GM19397 (cell line): Measurements from ENCODE around the gene AGAP1.
A peak's percentile ranks its signal among the peaks of the same experiment; 100 is the strongest.

Experiments used
- ATAC-seq: cut with Tn5 transposase; IDR thresholded peaks from one replicate; pipeline ENCODE4 v1.9.1; 2021; ENCODE audit warnings: mild to moderate bottlenecking, moderate library complexity; ENCODE audit not compliant: unreplicated experiment

Gene AGAP1

DNA sequence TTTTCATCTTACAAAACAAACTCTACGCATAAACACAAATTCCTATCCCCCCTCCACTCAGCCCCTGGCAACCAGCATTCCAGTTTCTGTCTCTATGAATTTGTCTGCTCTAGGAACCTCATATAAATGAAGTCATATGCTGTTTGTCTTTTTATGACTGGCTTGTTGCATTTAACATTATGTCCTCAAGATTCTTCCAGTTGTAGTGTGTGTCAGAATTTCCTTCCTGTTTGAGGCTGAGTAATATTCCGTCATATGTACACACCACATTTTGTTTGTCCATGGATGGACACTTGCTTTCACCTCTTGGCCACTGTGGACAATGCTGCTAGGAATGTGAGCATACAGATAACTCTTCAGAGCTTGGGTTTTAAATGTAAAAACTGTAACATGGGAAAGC lies 402.2 kb downstream of the AGAP1 start:
- no peak for ATAC-seq

DNA sequence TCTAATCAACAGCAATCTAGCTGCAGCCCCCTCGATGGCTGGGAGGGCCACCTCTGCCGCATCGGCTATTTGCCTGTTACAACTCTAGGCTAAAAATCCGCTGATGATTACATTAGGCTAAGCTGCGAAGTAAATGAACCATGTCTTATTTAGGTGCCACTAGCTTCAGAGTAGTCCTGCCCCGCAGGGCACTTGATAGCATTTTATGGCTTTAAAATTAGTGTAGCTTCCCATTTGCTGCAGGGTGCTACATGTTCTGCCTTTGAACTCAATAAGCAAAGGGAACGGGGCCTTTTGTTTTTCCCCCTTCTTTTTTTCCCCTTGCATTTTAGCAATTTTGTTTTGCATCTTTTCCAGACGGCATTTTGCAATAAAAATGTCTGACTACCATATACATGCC lies 404.1 kb downstream of the AGAP1 start:
- ATAC-seq, result no peak

DNA sequence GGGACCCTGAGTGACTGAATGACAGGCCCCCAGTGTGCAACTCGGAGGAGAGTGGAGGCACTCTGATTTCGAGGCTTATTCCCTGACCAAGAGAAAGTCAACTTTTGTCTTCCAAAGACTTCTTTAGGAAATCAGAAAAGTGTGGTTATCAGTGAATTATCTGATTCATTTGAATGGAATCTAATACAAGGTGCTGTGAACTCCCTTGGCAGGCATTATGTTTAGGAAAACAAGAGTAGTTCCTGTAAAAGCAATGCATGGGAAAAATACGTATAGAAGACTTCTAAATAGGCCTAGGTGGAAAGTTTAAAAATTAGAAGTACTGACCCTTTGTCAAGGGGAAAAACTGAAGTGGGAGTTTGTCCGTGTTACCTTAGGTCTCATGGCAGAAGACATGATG lies 404.9 kb downstream of the AGAP1 start:
- ATAC-seq, result no peak

DNA sequence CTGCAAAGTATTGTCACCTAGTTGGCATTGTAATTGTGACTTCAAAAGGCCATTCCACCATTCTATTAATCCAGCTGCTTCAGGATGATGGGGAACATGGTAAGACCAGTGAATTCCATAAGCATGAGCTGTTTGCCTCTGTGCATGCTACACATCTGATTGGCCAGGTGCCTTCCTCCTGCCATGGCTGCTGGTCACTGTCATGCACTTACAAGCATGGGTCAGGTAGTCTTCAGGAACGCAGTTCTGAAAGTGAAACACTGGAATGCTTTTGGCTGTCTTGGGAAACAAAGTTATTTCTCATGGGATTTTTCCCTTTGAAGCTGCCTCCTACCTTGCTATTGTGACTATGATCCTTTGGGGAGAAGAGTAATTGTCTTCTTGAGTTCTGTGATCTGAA lies 406.8 kb downstream of the AGAP1 start:
- no peak for ATAC-seq

DNA sequence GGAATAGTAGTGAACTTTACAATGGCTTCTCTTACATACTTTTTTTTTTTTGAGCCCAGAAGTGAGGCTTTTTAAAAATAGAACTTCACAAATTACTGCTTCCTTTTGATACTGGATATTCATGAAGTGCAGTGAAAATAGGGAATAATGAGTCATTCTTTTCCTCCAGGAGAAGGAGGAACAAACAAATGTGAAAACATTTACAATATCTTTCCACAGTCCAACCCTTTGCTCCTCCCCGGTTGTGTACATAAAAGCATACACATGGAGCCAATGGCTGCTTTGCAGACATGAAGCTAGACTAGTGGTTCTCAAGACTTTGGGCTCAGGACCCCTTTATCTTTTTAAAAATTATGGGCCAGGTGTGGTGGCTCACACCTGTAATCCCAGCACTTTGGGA lies 407.4 kb downstream of the AGAP1 start:
- ATAC-seq, result no peak

DNA sequence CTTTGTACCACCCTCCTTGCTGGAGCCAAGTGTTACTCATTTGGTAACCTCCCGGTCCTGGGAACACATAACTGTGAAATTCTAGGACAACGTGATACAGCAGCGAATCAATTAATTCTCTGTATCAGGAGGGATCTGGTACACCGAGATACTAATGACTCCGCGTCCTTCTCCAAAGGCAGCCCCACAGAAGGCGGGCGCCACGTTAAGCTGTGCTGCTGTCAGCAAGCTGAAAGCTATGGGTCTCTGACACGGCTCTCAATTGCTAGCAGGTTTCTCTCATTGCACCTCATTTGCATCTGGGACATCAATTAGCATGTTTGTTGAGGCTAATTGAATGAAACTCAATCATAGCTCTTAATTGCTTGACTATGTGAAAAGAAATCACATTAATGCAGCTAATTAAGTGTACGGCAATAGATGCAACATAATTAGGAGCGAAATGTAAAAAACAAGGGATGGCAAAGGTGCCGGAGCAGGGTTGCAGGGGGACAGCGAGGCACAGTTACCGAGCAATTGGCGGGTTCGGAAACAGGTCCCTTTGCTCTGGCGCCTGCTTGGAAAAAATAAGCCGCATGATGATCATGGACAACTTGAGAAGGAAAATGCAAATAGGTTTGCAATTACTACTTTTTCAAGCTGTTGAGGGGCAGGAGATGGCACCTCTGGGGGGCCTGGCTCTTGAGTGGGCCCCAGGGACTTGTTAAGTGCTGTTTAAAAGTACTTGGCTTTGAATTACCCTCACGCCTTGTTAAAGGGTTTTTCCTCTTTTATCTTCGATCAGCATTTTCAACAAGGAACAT lies 410.1 kb downstream of the AGAP1 start:
- no peak for ATAC-seq

DNA sequence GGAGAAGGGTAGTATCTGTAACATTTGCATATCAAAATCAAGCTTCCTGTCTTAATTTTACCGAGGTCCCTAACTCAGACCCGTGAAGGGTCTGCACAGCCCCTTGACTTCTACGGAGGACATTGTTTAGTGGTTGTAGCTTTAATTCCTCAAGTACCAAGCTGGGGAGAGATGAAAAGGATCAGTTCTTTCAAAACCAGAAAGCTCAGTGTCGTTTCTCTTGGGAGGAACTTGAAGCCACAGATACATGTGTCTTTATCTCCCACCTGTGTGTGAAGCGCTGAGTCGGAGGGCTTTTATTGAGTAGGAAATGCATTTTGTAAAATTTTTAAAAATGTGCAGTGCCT lies 410.7 kb downstream of the AGAP1 start:
- ATAC-seq, result no peak

DNA sequence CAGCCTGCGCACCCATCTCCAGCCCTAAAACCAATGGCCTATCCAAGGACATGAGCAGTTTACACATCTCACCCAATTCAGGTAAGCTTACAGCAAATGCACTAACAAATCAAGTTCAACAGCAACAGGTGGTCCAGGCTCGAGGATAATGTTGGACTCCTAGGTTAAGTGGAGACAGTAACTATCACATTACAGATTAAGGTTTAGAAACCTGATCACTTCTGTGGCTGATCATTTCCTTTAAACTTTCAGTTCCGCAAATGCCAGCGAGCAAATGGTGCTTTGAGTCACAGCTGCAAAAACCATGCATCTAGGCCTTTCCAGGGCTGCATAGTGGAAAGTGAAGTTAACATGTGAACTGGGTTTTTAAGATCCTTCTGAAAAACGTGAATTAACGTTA lies 415.0 kb downstream of the AGAP1 start:
- ATAC-seq, result peak; percentile 81

DNA sequence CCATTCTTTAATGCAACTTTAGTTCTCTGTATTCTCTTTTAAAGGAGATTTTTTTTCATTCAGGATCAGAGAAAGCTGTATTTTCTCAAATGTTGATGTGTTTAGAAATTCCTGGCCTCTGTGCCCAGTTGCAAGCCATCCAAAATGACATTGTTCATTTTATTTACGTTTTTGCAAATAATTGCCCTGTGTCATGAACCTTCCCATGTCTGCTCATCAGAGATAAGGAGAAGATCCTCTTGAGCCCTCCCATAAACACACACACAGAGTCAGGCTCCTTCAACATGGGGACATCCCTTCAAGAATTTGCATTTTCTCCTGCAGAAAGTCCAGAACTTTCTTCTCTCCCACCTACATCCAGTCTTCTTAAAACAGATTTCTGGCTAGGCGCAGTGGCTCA lies 415.5 kb downstream of the AGAP1 start:
- ATAC-seq, result no peak

DNA sequence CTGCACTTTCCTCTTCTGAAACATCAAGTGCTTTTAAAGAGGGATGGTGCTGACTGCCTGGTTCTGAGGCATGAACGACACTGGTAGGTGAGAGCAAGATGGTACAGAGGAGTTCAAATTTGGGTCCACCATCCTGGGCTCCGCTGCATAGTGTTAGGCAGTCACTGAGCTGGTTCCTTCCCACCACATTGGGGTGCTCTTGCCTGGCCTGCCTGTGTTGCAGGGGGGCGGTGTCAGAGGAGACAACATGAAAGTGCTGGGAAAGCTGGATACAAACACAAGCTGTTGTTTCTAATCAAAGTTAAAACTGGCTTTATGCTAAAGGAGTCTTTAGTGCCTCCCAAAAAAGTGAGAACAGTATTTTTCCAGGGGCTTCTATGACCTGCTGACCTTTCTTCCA lies 416.2 kb downstream of the AGAP1 start:
- no peak for ATAC-seq

DNA sequence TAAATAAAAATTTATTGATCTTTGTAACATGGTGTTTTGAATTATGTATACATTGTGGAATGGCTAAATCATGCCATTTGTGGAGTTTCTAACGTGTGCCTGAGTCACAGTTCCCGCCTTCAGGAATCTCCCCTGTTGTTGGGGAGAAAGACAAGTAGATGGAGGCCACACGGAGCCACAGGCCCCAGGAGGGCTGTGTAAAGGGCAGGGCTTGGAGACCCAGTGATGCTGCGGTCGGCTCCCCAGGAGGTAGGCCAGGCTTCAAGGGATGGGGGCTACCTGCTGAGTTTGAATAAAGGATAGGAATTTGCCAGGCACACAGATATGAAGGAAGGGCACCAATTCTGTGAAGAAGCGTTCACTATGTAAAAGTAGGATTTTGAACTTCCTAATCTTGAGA lies 417.3 kb downstream of the AGAP1 start:
- no peak for ATAC-seq

DNA sequence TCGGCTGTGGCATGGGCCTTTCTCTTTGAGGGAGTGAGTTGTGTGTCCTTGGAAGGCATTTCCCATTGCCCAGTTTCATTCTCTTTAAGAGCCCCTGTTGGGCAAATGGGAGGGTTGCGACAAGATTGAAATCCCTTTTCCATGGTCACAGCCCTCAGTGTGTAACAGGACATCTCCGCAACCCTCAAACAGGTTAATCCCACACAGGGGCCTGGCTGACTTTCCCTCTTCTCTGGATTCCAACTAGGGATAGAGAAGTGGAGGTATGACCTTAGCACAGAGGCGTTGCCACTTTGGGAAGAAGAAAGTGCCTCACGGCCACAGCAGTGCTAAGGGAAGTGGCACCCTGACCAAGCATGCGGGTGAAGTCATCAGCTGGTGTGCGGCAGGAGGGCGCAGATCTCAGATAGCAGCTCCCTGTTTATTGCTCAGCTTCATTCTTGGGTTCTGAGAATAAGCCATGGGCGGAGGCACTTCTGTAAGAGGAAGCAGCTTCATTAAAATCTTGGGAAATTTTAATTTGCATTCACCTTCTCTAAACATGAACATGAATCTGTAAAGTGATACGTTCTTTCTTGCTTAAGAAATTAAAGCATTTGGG lies 417.9 kb downstream of the AGAP1 start:
- no peak for ATAC-seq

DNA sequence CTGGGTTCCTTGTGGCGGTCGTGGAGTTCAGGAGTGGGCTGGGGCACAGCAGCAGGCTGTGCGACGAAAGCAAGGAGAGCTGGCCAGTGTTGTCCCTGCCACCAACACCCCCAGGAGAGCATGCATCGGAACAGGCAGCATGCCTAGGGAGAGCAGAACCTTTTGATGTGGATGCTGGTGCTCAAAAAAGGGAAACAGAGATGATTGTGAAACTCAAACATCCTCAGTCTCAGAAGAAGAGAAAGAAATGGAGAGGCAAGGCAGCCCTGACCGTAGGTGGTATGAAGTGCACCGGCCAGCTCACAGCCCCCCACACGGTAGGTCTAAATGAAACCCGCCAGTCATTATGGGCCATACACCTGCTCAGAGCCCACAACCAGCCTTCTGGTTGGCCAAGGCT lies 420.9 kb downstream of the AGAP1 start:
- ATAC-seq, result no peak

DNA sequence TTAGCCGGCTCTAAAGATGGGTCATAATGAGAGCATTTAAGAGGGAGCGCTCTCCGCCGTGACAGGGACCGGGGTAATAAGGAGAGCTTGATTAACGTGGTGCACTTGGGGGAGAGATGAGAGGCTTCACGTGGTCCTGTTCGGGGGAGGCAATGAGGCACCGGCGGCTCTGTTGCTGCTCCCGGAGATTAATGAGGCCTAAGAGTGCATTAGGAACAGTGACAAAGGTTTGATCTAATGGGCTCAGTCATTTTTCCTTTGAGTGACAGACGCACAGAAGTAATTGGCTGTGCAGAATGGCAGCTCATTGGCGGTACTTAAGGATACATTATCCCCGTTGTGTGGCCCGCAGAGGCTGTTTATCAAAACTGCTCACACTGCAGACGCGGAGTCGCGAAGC lies 423.7 kb downstream of the AGAP1 start:
- no peak for ATAC-seq

DNA sequence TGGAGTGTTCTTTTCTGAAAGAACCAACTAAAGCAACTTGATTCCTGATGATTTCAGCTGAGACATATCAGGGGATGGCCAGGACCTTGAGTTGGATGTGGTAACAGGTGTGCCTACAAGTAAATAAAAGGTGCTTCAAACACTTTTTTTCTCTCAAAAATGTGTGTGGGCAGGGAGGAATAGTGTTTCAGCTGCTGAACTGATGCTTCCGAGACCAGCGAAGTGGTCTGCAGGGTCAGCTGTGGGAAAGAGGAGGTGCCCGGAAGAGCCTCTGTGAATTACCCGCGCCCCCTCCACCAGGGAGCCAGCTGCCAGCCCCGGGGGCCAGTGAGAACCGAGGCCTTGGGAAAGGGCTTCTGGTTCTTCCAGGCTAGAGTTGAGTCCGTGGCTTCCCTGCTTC lies 425.0 kb downstream of the AGAP1 start:
- ATAC-seq, result no peak

DNA sequence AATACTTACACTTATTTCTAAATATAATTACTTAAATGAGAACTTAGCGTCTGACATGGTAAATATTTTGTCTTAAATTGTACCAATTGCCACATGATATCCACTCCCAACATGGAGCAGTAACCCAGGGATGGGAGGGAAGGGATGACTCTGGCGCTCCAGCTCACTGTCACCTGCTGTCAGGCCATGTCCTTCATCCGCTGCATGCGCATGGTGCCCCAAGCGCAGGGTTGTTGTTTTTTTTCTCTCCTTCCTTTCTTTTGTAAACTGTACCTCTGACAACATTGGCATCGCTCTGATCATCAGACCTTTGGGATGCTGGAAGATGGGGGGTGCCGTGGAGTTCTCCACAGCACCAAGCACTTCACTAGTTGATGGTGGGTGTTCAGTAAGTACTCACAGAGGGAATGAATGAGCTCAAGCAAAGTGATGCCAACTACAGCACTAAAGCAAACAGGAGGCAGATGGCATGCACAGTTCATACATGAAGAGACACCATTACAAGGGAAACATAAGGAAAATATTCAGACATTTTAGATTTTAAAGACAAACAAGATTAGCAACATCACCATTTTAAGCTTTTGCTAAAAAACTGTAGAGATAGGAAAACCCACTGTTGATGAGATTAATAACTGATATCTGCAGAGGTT lies 426.5 kb downstream of the AGAP1 start:
- no peak for ATAC-seq

DNA sequence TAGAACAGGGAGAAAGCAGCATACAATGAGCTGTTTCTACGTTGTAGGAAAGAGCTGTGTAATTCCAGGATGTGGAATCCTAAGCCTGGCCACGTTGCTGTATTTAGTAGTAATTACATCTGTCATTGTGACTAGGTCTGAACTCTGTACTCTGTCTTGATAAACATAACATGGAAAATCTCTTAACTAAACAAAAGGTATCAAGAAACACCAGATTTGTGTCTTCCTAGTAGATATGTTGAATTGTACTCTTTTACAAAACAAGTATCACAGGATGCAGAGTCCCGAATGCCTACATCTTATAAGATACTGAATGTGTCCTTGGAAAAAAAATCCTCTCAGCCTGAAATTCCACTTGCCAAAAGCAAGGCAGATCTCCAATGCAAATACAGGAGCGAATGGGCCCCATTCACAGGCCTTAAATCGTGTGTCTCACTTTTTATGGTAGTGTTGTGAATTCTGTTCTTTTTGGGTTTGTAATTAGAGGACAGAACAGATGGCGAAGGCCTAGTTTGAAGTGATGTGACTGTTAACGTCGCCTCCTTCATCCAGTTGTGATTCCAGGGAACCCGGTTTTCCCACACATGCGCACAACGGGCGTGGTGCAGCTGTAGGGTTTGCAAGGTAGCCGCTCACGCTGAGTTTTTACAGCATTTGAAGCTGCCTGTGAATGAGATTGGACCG lies 427.8 kb downstream of the AGAP1 start:
- ATAC-seq, result no peak

DNA sequence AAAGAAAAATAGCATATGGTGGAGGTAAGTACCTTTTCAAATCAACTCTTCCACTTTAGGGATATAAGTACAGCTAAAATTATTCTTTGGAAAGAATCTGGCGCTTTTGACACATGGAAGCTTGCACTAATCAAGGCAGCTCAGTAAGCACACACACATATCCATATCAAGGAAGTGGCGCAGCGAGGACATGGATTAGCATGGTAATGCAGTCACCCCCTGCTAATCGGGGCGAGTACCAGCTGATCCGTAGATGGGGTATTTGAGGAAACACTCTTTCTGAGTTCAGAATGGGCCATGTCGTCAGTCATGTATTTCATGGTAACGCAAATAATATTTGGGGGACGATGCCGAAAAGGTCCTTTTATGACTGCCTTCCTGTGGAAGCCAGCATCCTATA lies 429.0 kb downstream of the AGAP1 start:
- no peak for ATAC-seq

DNA sequence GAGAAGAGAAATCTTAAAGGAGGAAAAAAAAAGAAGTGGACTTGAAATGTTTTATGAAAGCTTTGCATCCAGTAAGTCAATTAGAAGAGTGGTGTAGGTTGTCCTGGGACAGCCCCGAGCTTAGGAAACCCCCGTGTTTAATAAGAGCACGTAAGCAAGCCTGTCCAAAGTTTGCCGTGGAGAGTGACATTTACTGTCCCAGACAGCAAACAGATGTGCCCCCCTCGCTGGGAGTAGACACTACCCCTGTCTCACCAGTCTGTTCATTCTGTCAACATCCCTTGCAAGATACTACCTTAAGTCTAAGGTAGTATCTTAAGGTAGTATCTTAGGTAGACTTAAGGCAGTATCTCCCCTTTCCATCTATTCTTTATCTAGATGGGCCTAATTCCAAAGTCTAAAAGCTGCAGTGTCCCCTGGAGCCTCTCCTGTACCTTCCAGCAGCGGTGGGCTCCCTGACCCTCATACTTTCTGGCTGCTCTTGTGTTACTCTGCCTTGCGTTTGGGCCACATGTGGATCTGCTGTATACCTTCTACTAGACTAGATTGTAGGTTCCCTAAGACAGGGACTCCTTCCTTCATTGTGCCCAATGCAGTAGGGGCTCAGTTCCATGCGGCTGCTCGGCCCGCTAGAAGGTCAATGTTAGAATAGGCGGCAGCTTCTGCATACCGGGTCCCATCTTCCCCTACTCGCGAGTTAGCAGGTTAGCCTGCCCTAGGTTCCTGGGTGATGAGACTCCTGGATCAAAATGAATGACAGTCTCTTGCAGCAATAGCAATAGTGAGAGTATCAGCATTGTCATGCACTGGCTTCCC lies 430.2 kb downstream of the AGAP1 start:
- ATAC-seq, result no peak

DNA sequence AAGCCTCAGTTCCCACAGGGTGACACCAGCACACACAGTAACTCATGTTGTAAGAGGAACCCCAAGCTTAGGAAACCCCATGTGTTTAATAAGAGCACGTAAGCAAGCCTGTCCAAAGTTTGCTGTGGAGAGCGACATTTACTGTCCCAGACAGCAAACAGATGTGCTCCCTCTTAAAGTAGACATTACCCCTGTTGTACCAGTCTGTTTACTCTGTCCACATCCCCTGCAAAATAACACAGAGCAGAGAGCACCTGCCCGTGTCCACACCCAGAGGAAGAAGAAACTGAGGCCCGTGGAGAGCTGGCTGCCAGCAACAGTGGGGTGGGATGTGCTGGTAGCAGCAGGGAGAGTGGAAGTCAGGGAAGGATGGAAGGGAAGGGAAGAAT lies 430.8 kb downstream of the AGAP1 start:
- no peak for ATAC-seq
